ENCODE data around the gene SLC25A17. TPM values are rescaled to one million over a fixed set of nuclear protein-coding genes. Genes with fewer than 3 reads are reported as not detected.

Gene SLC25A17
- total and polyA plus RNA-seq, 2 experiments from 2014 or later: 19.6 to 27.6 TPM

GRCh38 chr22:40741116-40741515, 78.0 kb downstream of the SLC25A17 start:
- Histone ChIP-seq H3K9me3 (ENCODE audit: low read depth) (no peaks in the 10 kb centered on the region), H3K27ac (no peak overlapping the region), H3K4me2 (ENCODE audit: unreplicated experiment) (no peak overlapping the region), H3K9ac (no peak overlapping the region), H3K79me2 (ENCODE audit: insufficient read depth) (no peaks in the 10 kb centered on the region), H3F3A (ENCODE audit: insufficient read depth) (no peaks in the 10 kb centered on the region), H3K4me1 (ENCODE audit: insufficient read depth) (no peaks in the 10 kb centered on the region), H3K9me2 (ENCODE audit: insufficient read depth) (no peaks in the 10 kb centered on the region), H3K36me3 (ENCODE audit: low read depth) (no peaks in the 10 kb centered on the region), H2AFZ (no peak overlapping the region), H3K4me3 (no peak overlapping the region), H4K20me1 (ENCODE audit: insufficient read depth) (no peaks in the 10 kb centered on the region), H3K27me3 (replicated peaks; ENCODE audit: insufficient read depth) (no peaks in the 10 kb centered on the region)
- TF ChIP-seq EZH2 (IDR thresholded peaks at IDR 0.05; ENCODE audit: insufficient read depth, poor library complexity, severe bottlenecking): no peak
- no peak for TF ChIP-seq EZH2phosphoT487 (IDR thresholded peaks at IDR 0.05; ENCODE audit: insufficient read depth, low read depth)
- no peak for DNase-seq
- in situ Hi-C loops (cut with MboI): no loop called here
- 32 to 42% methylated on average over 4 of the region's 4 CpGs for WGBS, 2 experiments (ENCODE audit: low coverage in 1 of 2, low lambda C conversion rate in 2 of 2, missing lambda C conversion rate in 2 of 2)

GRCh38 chr22:40739721-40740120, 79.4 kb downstream of the SLC25A17 start:
- no peaks in the 10 kb centered on the region for H4K20me1 ChIP-seq (ENCODE audit: insufficient read depth)
- no peak overlapping the region for H3K9ac ChIP-seq
- WGBS, 2 experiments (ENCODE audit: low coverage in 1 of 2, low lambda C conversion rate in 2 of 2, missing lambda C conversion rate in 2 of 2): 83 to 96% methylated on average over 3 of the region's 3 CpGs
- no peaks in the 10 kb centered on the region for H3K79me2 ChIP-seq (ENCODE audit: insufficient read depth)
- no peak overlapping the region for H2AFZ ChIP-seq
- H3K36me3 ChIP-seq (ENCODE audit: low read depth): no peaks in the 10 kb centered on the region
- no peak overlapping the region for H3K27ac ChIP-seq
- in situ Hi-C loops (cut with MboI): no loop called here
- TF ChIP-seq EZH2 (IDR thresholded peaks at IDR 0.05; ENCODE audit: insufficient read depth, poor library complexity, severe bottlenecking) (no peak), EZH2phosphoT487 (IDR thresholded peaks at IDR 0.05; ENCODE audit: insufficient read depth, low read depth) (no peak)
- H3F3A ChIP-seq (ENCODE audit: insufficient read depth): no peaks in the 10 kb centered on the region
- DNase-seq: no peak
- no peak overlapping the region for H3K4me2 ChIP-seq (ENCODE audit: unreplicated experiment)
- H3K9me3 ChIP-seq (ENCODE audit: low read depth): no peaks in the 10 kb centered on the region
- no peaks in the 10 kb centered on the region for H3K27me3 ChIP-seq (replicated peaks; ENCODE audit: insufficient read depth)
- H3K4me1 ChIP-seq (ENCODE audit: insufficient read depth): no peaks in the 10 kb centered on the region
- H3K4me3 ChIP-seq: no peak overlapping the region
- H3K9me2 ChIP-seq (ENCODE audit: insufficient read depth): no peaks in the 10 kb centered on the region

- TF ChIP-seq EZH2phosphoT487 (IDR thresholded peaks at IDR 0.05; ENCODE audit: insufficient read depth, low read depth): no peak
- TF ChIP-seq EZH2 (IDR thresholded peaks at IDR 0.05; ENCODE audit: insufficient read depth, poor library complexity, severe bottlenecking): no peak
- no peaks in the 10 kb centered on the region for H3K9me3 ChIP-seq (ENCODE audit: low read depth)
- H4K20me1 ChIP-seq (ENCODE audit: insufficient read depth): no peaks in the 10 kb centered on the region
- H3K27me3 ChIP-seq (replicated peaks; ENCODE audit: insufficient read depth): no peaks in the 10 kb centered on the region
- H3K79me2 ChIP-seq (ENCODE audit: insufficient read depth): no peaks in the 10 kb centered on the region
- in situ Hi-C loops (cut with MboI): no loop called here
- 88 to 94% methylated on average over 4 of the region's 4 CpGs for WGBS, 2 experiments (ENCODE audit: low coverage in 1 of 2, low lambda C conversion rate in 2 of 2, missing lambda C conversion rate in 2 of 2)
- H3K9me2 ChIP-seq (ENCODE audit: insufficient read depth): no peaks in the 10 kb centered on the region
- no peak overlapping the region for H3K9ac ChIP-seq
- DNase-seq: no peak
- H3K4me2 ChIP-seq (ENCODE audit: unreplicated experiment): no peak overlapping the region
- H3K27ac ChIP-seq: no peak overlapping the region
- 0 out of 2 replicates have a peak, but pooled peaks cover 5% of the 10 kb centered on the region for H3F3A ChIP-seq (ENCODE audit: insufficient read depth)
- H3K4me3 ChIP-seq: no peak overlapping the region
- no peaks in the 10 kb centered on the region for H3K4me1 ChIP-seq (ENCODE audit: insufficient read depth)
- no peak overlapping the region for H2AFZ ChIP-seq
- no peaks in the 10 kb centered on the region for H3K36me3 ChIP-seq (ENCODE audit: low read depth)
Observed at GRCh38 chr22:40733919-40734318, 85.2 kb downstream of the SLC25A17 start.

GRCh38 chr22:40732999-40733292, 86.2 kb downstream of the SLC25A17 start:
- Histone ChIP-seq H3K9me3 (ENCODE audit: low read depth) (no peaks in the 10 kb centered on the region), H3K4me3 (no peak overlapping the region), H3F3A (ENCODE audit: insufficient read depth) (0 out of 2 replicates have a peak, but pooled peaks cover 5% of the 10 kb centered on the region), H3K27ac (no peak overlapping the region), H3K36me3 (ENCODE audit: low read depth) (no peaks in the 10 kb centered on the region), H3K9me2 (ENCODE audit: insufficient read depth) (no peaks in the 10 kb centered on the region), H3K4me1 (ENCODE audit: insufficient read depth) (no peaks in the 10 kb centered on the region), H2AFZ (no peak overlapping the region), H3K79me2 (ENCODE audit: insufficient read depth) (no peaks in the 10 kb centered on the region), H4K20me1 (ENCODE audit: insufficient read depth) (no peaks in the 10 kb centered on the region), H3K9ac (no peak overlapping the region), H3K4me2 (ENCODE audit: unreplicated experiment) (no peak overlapping the region), H3K27me3 (replicated peaks; ENCODE audit: insufficient read depth) (no peaks in the 10 kb centered on the region)
- DNase-seq: no peak
- 18 to 30% methylated on average over 2 of the region's 2 CpGs for WGBS, 2 experiments (ENCODE audit: low coverage in 1 of 2, low lambda C conversion rate in 2 of 2, missing lambda C conversion rate in 2 of 2)
- TF ChIP-seq EZH2 (IDR thresholded peaks at IDR 0.05; ENCODE audit: insufficient read depth, poor library complexity, severe bottlenecking) (no peak), EZH2phosphoT487 (IDR thresholded peaks at IDR 0.05; ENCODE audit: insufficient read depth, low read depth) (no peak)
- in situ Hi-C loops (cut with MboI): no loop called here

GRCh38 chr22:40729284-40729683, 89.9 kb downstream of the SLC25A17 start:
- Histone ChIP-seq H3K4me1 (ENCODE audit: insufficient read depth) (no peaks in the 10 kb centered on the region), H3F3A (ENCODE audit: insufficient read depth) (0 out of 2 replicates have a peak, but pooled peaks cover 5% of the 10 kb centered on the region), H3K27ac (no peak overlapping the region), H3K27me3 (replicated peaks; ENCODE audit: insufficient read depth) (no peaks in the 10 kb centered on the region), H3K9me3 (ENCODE audit: low read depth) (no peaks in the 10 kb centered on the region), H3K79me2 (ENCODE audit: insufficient read depth) (no peaks in the 10 kb centered on the region), H3K4me3 (no peak overlapping the region), H2AFZ (no peak overlapping the region), H3K36me3 (ENCODE audit: low read depth) (no peaks in the 10 kb centered on the region), H3K4me2 (ENCODE audit: unreplicated experiment) (no peak overlapping the region), H4K20me1 (ENCODE audit: insufficient read depth) (no peaks in the 10 kb centered on the region), H3K9ac (no peak overlapping the region), H3K9me2 (ENCODE audit: insufficient read depth) (no peaks in the 10 kb centered on the region)
- 74 to 81% methylated on average over 6 of the region's 6 CpGs for WGBS, 2 experiments (ENCODE audit: low coverage in 1 of 2, low lambda C conversion rate in 2 of 2, missing lambda C conversion rate in 2 of 2)
- in situ Hi-C loops (cut with MboI): no loop called here
- no peak for DNase-seq
- TF ChIP-seq EZH2 (IDR thresholded peaks at IDR 0.05; ENCODE audit: insufficient read depth, poor library complexity, severe bottlenecking): no peak
- no peak for TF ChIP-seq EZH2phosphoT487 (IDR thresholded peaks at IDR 0.05; ENCODE audit: insufficient read depth, low read depth)

Data from GM23248 (cell line).